H1 (cell line): Measurements from ENCODE around the gene SCAF11. TPM values are rescaled to one million over a fixed set of nuclear protein-coding genes. Genes with fewer than 3 reads are reported as not detected.

Experiments used
- CTCF ChIA-PET: fragments of 300-600 bp; sonication (Branson Sonifier 250); formaldehyde crosslinking; loops from one replicate; lab custom pipeline; 2021; ENCODE audit not compliant: partially characterized antibody; lab: Charles Lee
- POLR2A ChIA-PET: fragments of 300-600 bp; sonication (Branson Sonifier 250); formaldehyde crosslinking; loops from one replicate; lab custom pipeline; 2021; ENCODE audit warnings: inconsistent platforms; ENCODE audit not compliant: partially characterized antibody; lab: Charles Lee
- DNase-seq, 2 experiments: peaks; one replicate each; pipeline versions ENCODE4 v3.0.0 to v3.0.0-alpha.2; 2010 to 2022; ENCODE audit warnings: low spot score in 2 of 2, low read depth in 1 of 2, mixed read lengths in 1 of 2
- FAIRE-seq: peaks from 2 replicates; lab custom pipeline; 2011; peaks lifted over from hg19 to GRCh38; lab: Jason Lieb, UNC
- H2AFZ ChIP-seq: 2 replicates; pipeline ENCODE4 v1.8.1; 2012; ENCODE audit warnings: low read length, inconsistent platforms
- H2AK5ac ChIP-seq: 2 replicates; pipeline ENCODE4 v1.6.1; 2013; ENCODE audit warnings: low read depth, low read length
- H2BK120ac ChIP-seq: replicated peaks from 2 replicates; pipeline ENCODE3; 2013; ENCODE audit warnings: low read depth, low read length, inconsistent platforms
- H2BK12ac ChIP-seq: 2 replicates; pipeline ENCODE4 v1.6.1; 2013; ENCODE audit warnings: low read depth, low read length
- H2BK15ac ChIP-seq: 2 replicates; pipeline ENCODE4 v1.6.1; 2013; ENCODE audit warnings: low read length
- H2BK20ac ChIP-seq: 2 replicates; pipeline ENCODE4 v1.6.1; 2013; ENCODE audit warnings: low read length
- H2BK5ac ChIP-seq: 2 replicates; pipeline ENCODE4 v1.6.1; 2013; ENCODE audit warnings: low read depth, low read length
- H3K14ac ChIP-seq: 2 replicates; pipeline ENCODE4 v1.6.1; 2013; ENCODE audit warnings: inconsistent platforms; ENCODE audit not compliant: insufficient read length
- H3K18ac ChIP-seq: 2 replicates; pipeline ENCODE4 v1.6.1; 2013; ENCODE audit warnings: low read length; ENCODE audit errors: extremely low read depth
- H3K23ac ChIP-seq: 2 replicates; pipeline ENCODE4 v1.6.1; 2013; ENCODE audit warnings: inconsistent platforms; ENCODE audit not compliant: insufficient read length
- H3K23me2 ChIP-seq: 2 replicates; pipeline ENCODE4 v1.6.1; 2013; ENCODE audit warnings: low read depth, low read length
- H3K27ac ChIP-seq: 2 replicates; pipeline ENCODE4 v1.6.1; 2011; ENCODE audit warnings: low read depth, low read length, inconsistent platforms
- H3K27me3 ChIP-seq, 4 experiments: replicated peaks in 1 of 4; 1 replicate in 1 of 4; 2 replicates in 3 of 4; pipeline versions ENCODE4 v1.6.1 to v1.8.1; 2011 to 2013; ENCODE audit warnings: low read length in 3 of 4, mild to moderate bottlenecking in 3 of 4, inconsistent platforms in 2 of 4, mixed read lengths in 2 of 4, moderate library complexity in 1 of 4; ENCODE audit not compliant: control insufficient read depth in 3 of 4, insufficient read depth in 3 of 4; ENCODE audit errors: extremely low read depth in 1 of 4
- H3K36me3 ChIP-seq, 4 experiments: 2 replicates each; pipeline versions ENCODE4 v1.6.1 to v1.8.1; 2011 to 2013; ENCODE audit warnings: mild to moderate bottlenecking in 4 of 4, low read length in 3 of 4, moderate library complexity in 2 of 4, control low read depth in 1 of 4, inconsistent platforms in 1 of 4; ENCODE audit not compliant: insufficient read depth in 4 of 4, control insufficient read depth in 2 of 4
- H3K4ac ChIP-seq: replicated peaks from 2 replicates; pipeline ENCODE3; 2013; ENCODE audit warnings: low read length, low read depth, mixed read lengths, inconsistent platforms; ENCODE audit not compliant: insufficient read length
- H3K4me1 ChIP-seq, 4 experiments: replicated peaks in 1 of 4; 1 replicate in 1 of 4; 2 replicates in 3 of 4; pipeline versions ENCODE4 v1.6.1 to v1.8.1; 2011 to 2013; ENCODE audit warnings: low read length in 3 of 4, inconsistent platforms in 2 of 4, mixed read lengths in 1 of 4; ENCODE audit not compliant: insufficient read depth in 4 of 4, control insufficient read depth in 3 of 4
- H3K4me2 ChIP-seq, 2 experiments: 2 replicates each; pipeline versions ENCODE4 v1.6.1 to v1.8.1; 2011 to 2013; ENCODE audit warnings: low read depth in 2 of 2, low read length in 2 of 2, control low read depth in 1 of 2, inconsistent platforms in 1 of 2, mild to moderate bottlenecking in 1 of 2; ENCODE audit not compliant: insufficient read depth in 1 of 2
- H3K4me3 ChIP-seq, 4 experiments: fragments of 200-600, 300-600 bp in 1 of 4; sonication (generic), shearing (Covaris generic), sonication (Bioruptor Twin) in 1 of 4; 2 replicates each; pipeline versions ENCODE4 v1.5.1 to v1.8.1; 2011 to 2016; ENCODE audit warnings: low read length in 4 of 4, low read depth in 3 of 4, control low read depth in 2 of 4, inconsistent platforms in 2 of 4, mild to moderate bottlenecking in 2 of 4, mixed read lengths in 1 of 4, moderate library complexity in 1 of 4; ENCODE audit not compliant: insufficient read depth in 2 of 4; ENCODE audit errors: extremely low read depth in 1 of 4
- H3K56ac ChIP-seq: replicated peaks from 2 replicates; pipeline ENCODE3; 2013; ENCODE audit warnings: low read depth, mild to moderate bottlenecking, mixed read lengths, low read length, inconsistent platforms; ENCODE audit not compliant: insufficient read length
- H3K79me1 ChIP-seq: 2 replicates; pipeline ENCODE4 v1.6.1; 2013; ENCODE audit warnings: low read depth, low read length, control low read depth
- H3K79me2 ChIP-seq, 2 experiments: 2 replicates each; pipeline versions ENCODE4 v1.6.1 to v1.8.1; 2012 to 2013; ENCODE audit warnings: low read length in 2 of 2, mild to moderate bottlenecking in 2 of 2, inconsistent platforms in 1 of 2; ENCODE audit not compliant: insufficient read depth in 2 of 2, control insufficient read depth in 1 of 2
- H3K9ac ChIP-seq, 4 experiments: replicated peaks in 1 of 4; 1 replicate in 1 of 4; 2 replicates in 3 of 4; pipeline versions ENCODE4 v1.6.1 to v1.8.1; 2011 to 2013; ENCODE audit warnings: low read depth in 3 of 4, low read length in 3 of 4, control low read depth in 2 of 4, mild to moderate bottlenecking in 2 of 4, moderate library complexity in 2 of 4, inconsistent platforms in 1 of 4; ENCODE audit errors: extremely low read depth in 1 of 4
- H3K9me3 ChIP-seq, 2 experiments: 2 replicates each; pipeline versions ENCODE4 v1.6.1 to v1.8.1; 2012 to 2013; ENCODE audit warnings: mild to moderate bottlenecking in 2 of 2, moderate library complexity in 2 of 2, control low read depth in 1 of 2, inconsistent platforms in 1 of 2, low read depth in 1 of 2, low read length in 1 of 2, mixed read lengths in 1 of 2; ENCODE audit not compliant: insufficient read depth in 2 of 2
- H4K20me1 ChIP-seq, 2 experiments: replicated peaks in 1 of 2; 2 replicates each; pipeline versions ENCODE3 to v1.8.1; 2011 to 2013; ENCODE audit warnings: inconsistent platforms in 2 of 2, low read length in 2 of 2, mild to moderate bottlenecking in 1 of 2; ENCODE audit not compliant: insufficient read depth in 2 of 2, control insufficient read depth in 1 of 2
- H4K5ac ChIP-seq: 2 replicates; pipeline ENCODE4 v1.6.1; 2013; ENCODE audit warnings: low read length, low read depth, mixed read lengths, inconsistent platforms; ENCODE audit not compliant: insufficient read length
- H4K8ac ChIP-seq: 2 replicates; pipeline ENCODE4 v1.8.0; 2013; ENCODE audit warnings: mild to moderate bottlenecking, moderate library complexity, low read length, inconsistent platforms; ENCODE audit not compliant: insufficient read depth; ENCODE audit errors: extremely low read depth
- H4K91ac ChIP-seq: replicated peaks from 2 replicates; pipeline ENCODE3; 2013; ENCODE audit warnings: low read length, mixed read lengths, inconsistent platforms; ENCODE audit not compliant: insufficient read length
- BACH1 ChIP-seq: IDR thresholded peaks from 2 replicates; pipeline ENCODE4 v1.6.1; 2012; ENCODE audit warnings: low read length, improper control_type of control experiment
- BCL11A ChIP-seq, 2 experiments: IDR thresholded peaks; one replicate each; pipeline ENCODE4 v1.6.1; 2011; ENCODE audit warnings: low read depth in 2 of 2, low read length in 2 of 2, mild to moderate bottlenecking in 2 of 2
- HDAC6 ChIP-seq: IDR thresholded peaks from one replicate; pipeline ENCODE4 v1.7.1; 2012; ENCODE audit warnings: low read depth, mild to moderate bottlenecking, inconsistent platforms, low read length, moderate library complexity
- JUND ChIP-seq: IDR thresholded peaks from 2 replicates; pipeline ENCODE4 v1.6.1; 2011; ENCODE audit warnings: mild to moderate bottlenecking, improper control_type of control experiment, low read length
- POLR2A ChIP-seq, 2 experiments: IDR thresholded peaks; 1 replicate in 1 of 2; 2 replicates in 1 of 2; pipeline ENCODE4 v1.6.1; 2011; ENCODE audit warnings: low read depth in 2 of 2, low read length in 2 of 2, mild to moderate bottlenecking in 2 of 2; ENCODE audit errors: control extremely low read depth in 1 of 2
- POU5F1 ChIP-seq: IDR thresholded peaks from 2 replicates; pipeline ENCODE4 v1.6.1; 2011; ENCODE audit warnings: low read depth, mild to moderate bottlenecking, low read length, moderate library complexity
- SIRT6 ChIP-seq: IDR thresholded peaks from one replicate; pipeline ENCODE4 v1.7.1; 2012; ENCODE audit warnings: low read length, inconsistent platforms
- SP4 ChIP-seq: IDR thresholded peaks from 2 replicates; pipeline ENCODE4 v1.6.1; 2012; ENCODE audit warnings: low read length, inconsistent platforms
- TBP ChIP-seq: IDR thresholded peaks from 2 replicates; pipeline ENCODE4 v1.6.1; 2011; ENCODE audit warnings: low read depth, low read length, improper control_type of control experiment
- TCF12 ChIP-seq: IDR thresholded peaks from 2 replicates; pipeline ENCODE4 v1.6.1; 2011; ENCODE audit warnings: low read depth, mild to moderate bottlenecking, low read length
- ZNF274 ChIP-seq: IDR thresholded peaks from 2 replicates; pipeline ENCODE4 v1.7.0; 2012; ENCODE audit warnings: low read length, borderline replicate concordance; ENCODE audit errors: extremely low read depth
- WGBS, 2 experiments: shearing (Covaris generic) in 1 of 2; methylation state at CpG; one replicate each; pipeline versions ENCODE4 v1.1.6 to v1.1.7; 2013 to 2015; ENCODE audit warnings: low lambda C conversion rate in 2 of 2, mixed read lengths in 2 of 2, inconsistent platforms in 1 of 2, low coverage in 1 of 2, missing lambda C conversion rate in 1 of 2; ENCODE audit not compliant: insufficient replicate concordance in 2 of 2, insufficient coverage in 1 of 2, insufficient read length in 1 of 2; ENCODE audit errors: extremely low coverage in 1 of 2, missing lambda C conversion rate in 1 of 2; 5-methylcytosine and 5-hydroxymethylcytosine counted together
- polyA plus RNA-seq, 7 experiments: library from polyadenylated mRNA; depleted of rRNA in 3 of 7; stranded (reverse) in 5 of 7; unstranded in 2 of 7; fragments of >200 nt in 5 of 7; fragments of 200-250 nt in 2 of 7; gene quantifications; 1 replicate in 5 of 7; 2 replicates in 1 of 7; 4 replicates in 1 of 7; pipeline versions ENCODE4 v1.2.1 to v1.2.3, GENCODE V29; 2011 to 2013; ENCODE audit warnings: missing spikeins in 2 of 7, mixed read lengths in 2 of 7
- total RNA-seq: library from RNA; stranded (reverse); fragmentation: NEBNext Ultra II Directional; extraction: Animal tissue kit (Norgen Biotek cat#: 25700); gene quantifications from 2 replicates; pipeline ENCODE4 v1.2.1, GENCODE V29; 2021

SCAF11 gene
- total and polyA plus RNA-seq, 2 of the 8 experiments (the other 6 are each of a cell fraction or from before 2014, with no cell fraction given): 15.1 to 77.8 TPM

- H3K79me2 ChIP-seq: no peaks in the 10 kb centered on the region
- peaks cover 0 to 2% of the 10 kb centered on the region in 2 experiments for H4K20me1 ChIP-seq
- no peaks in the 10 kb centered on the region for H3K27me3 ChIP-seq
- 93% methylated on average over 2 of the region's 2 CpGs; no CpG with 5 or more reads in 1 of the 2 experiments for WGBS, 2 experiments
- DNase-seq (no peak), FAIRE-seq (no peak)
- H3K79me1 ChIP-seq: no peaks in the 10 kb centered on the region
- no peak overlapping the region for H4K5ac ChIP-seq
- no peak overlapping the region for H3K14ac ChIP-seq
- no peak overlapping the region for H4K91ac ChIP-seq
- no peaks in the 10 kb centered on the region for H3K23me2 ChIP-seq
- TF ChIP-seq SIRT6: no peak
- TF ChIP-seq ZNF274: no peak
- TF ChIP-seq POLR2A (IDR thresholded peaks at IDR 0.05; ENCODE audit: control extremely low read depth in 1 of 2, low read depth in 2 of 2, low read length in 2 of 2): no peak
- no peak for TF ChIP-seq TCF12
- TF ChIP-seq BCL11A (IDR thresholded peaks at IDR 0.05; ENCODE audit: low read depth in 2 of 2, low read length in 2 of 2): no peak
- no peak for TF ChIP-seq BACH1
- no peak for TF ChIP-seq JUND
- TF ChIP-seq HDAC6: no peak
- TF ChIP-seq TBP: no peak
- TF ChIP-seq POU5F1: no peak
- TF ChIP-seq SP4: no peak
- CTCF ChIA-PET: no interaction called here
- H3K18ac ChIP-seq: no peak overlapping the region
- no peak overlapping the region for H3K9ac ChIP-seq
- no peak overlapping the region for H3K56ac ChIP-seq
- no peak overlapping the region for H2AK5ac ChIP-seq
- POLR2A ChIA-PET: no interaction called here
- H3K36me3 ChIP-seq: peaks cover 0 to 11% (median 2%) of the 10 kb centered on the region in 4 experiments; a peak in 2 of 8 replicates
- H3K4ac ChIP-seq: no peak overlapping the region
- H3K4me3 ChIP-seq: no peak overlapping the region
- H4K8ac ChIP-seq: no peak overlapping the region
- H3K9me3 ChIP-seq: no peaks in the 10 kb centered on the region
- no peak overlapping the region for H3K27ac ChIP-seq
- no peak overlapping the region for H3K4me2 ChIP-seq
- H2BK12ac ChIP-seq: no peak overlapping the region
- no peak overlapping the region for H2BK120ac ChIP-seq
- no peaks in the 10 kb centered on the region for H3K4me1 ChIP-seq
- H2BK20ac ChIP-seq: no peak overlapping the region
- H2AFZ ChIP-seq: no peak overlapping the region
- no peak overlapping the region for H2BK5ac ChIP-seq
- H2BK15ac ChIP-seq: no peak overlapping the region
- no peak overlapping the region for H3K23ac ChIP-seq
Measured at GRCh38 chr12:45939759-45940158, 50.6 kb downstream of the SCAF11 start.
